HepG2 (cell line): ENCODE data around the gene KLHL11. TPM values are rescaled to one million over a fixed set of nuclear protein-coding genes. Genes with fewer than 3 reads are reported as not detected.
A peak's percentile ranks its signal among the peaks of the same experiment; 100 is the strongest.

ENCODE experiments used
- ATAC-seq: fragments of 200-7000 bp; cut with Tn5 transposase; 3 replicates; pipeline ENCODE4 v1.9.1; 2020; ENCODE audit warnings: mild to moderate bottlenecking, moderate library complexity
- BruUV-seq: library from RNA; stranded (reverse); fragments of 400-500 nt; replicated peaks from 2 replicates; lab custom pipeline; 2021; lab: Mats Ljungman, UMichigan
- CTCF ChIA-PET: fragments of 300-600 bp; formaldehyde crosslinking; extraction: SDS; loops from one replicate; lab custom pipeline; 2021; ENCODE audit warnings: low total read pairs, inconsistent platforms, low intra/inter-chr PET ratio; lab: Yijun Ruan, JAX
- POLR2A ChIA-PET: fragments of 350-600 bp; sonication (Branson Sonifier 250); formaldehyde crosslinking; loops from one replicate; lab custom pipeline; 2020; ENCODE audit warnings: antibody characterized with exemption, inconsistent platforms; lab: Yijun Ruan, JAX
- DNase-seq: peaks from one replicate; pipeline ENCODE4 v3.0.0-alpha.2; 2015; ENCODE audit warnings: low spot score
- FAIRE-seq: peaks from 3 replicates; lab custom pipeline; 2011; peaks lifted over from hg19 to GRCh38; lab: Jason Lieb, UNC
- H2AFZ ChIP-seq: one replicate; pipeline ENCODE4 v1.6.1; 2011; ENCODE audit warnings: low read length, inconsistent platforms
- H3K27ac ChIP-seq: fragments of 300-600 bp; 3 replicates; pipeline ENCODE4 v1.8.0; 2011; ENCODE audit warnings: mixed run types, mild to moderate bottlenecking, mixed read lengths, low read length, inconsistent platforms; ENCODE audit not compliant: insufficient read depth; ENCODE audit errors: extremely low read length
- H3K27me3 ChIP-seq, 2 experiments: fragments of 200-600 bp in 1 of 2; 2 replicates in 1 of 2; 3 replicates in 1 of 2; pipeline versions ENCODE4 v1.6.0 to v1.8.0; 2011; ENCODE audit warnings: low read length in 2 of 2, mild to moderate bottlenecking in 2 of 2, moderate library complexity in 2 of 2, inconsistent platforms in 1 of 2; ENCODE audit not compliant: insufficient read depth in 2 of 2, control insufficient read depth in 1 of 2
- H3K36me3 ChIP-seq, 2 experiments: fragments of 200-600 bp in 1 of 2; replicated peaks in 1 of 2; 2 replicates in 1 of 2; 3 replicates in 1 of 2; pipeline versions ENCODE4 v1.5.1 to v1.8.0; 2011; ENCODE audit warnings: low read length in 2 of 2, inconsistent platforms in 1 of 2; ENCODE audit not compliant: insufficient read depth in 2 of 2, control insufficient read depth in 1 of 2
- H3K4me1 ChIP-seq: 2 replicates; pipeline ENCODE4 v1.5.1; 2012; ENCODE audit warnings: low read length, inconsistent platforms; ENCODE audit not compliant: insufficient read depth
- H3K4me2 ChIP-seq: 2 replicates; pipeline ENCODE4 v1.6.0; 2011; ENCODE audit warnings: low read depth, low read length, inconsistent platforms
- H3K4me3 ChIP-seq, 3 experiments: fragments of 200-600 bp in 1 of 3; sonication (generic), shearing (Covaris generic) in 1 of 3; replicated peaks in 1 of 3; 2 replicates each; pipeline ENCODE4 v1.5.1; 2011 to 2016; ENCODE audit warnings: low read length in 3 of 3, inconsistent platforms in 2 of 3, low read depth in 2 of 3, mild to moderate bottlenecking in 2 of 3, control low read depth in 1 of 3, mixed read lengths in 1 of 3; ENCODE audit not compliant: insufficient read depth in 1 of 3
- H3K79me2 ChIP-seq: one replicate; pipeline ENCODE4 v1.6.1; 2011; ENCODE audit warnings: low read length, inconsistent platforms; ENCODE audit not compliant: insufficient read depth
- H3K9ac ChIP-seq: 2 replicates; pipeline ENCODE4 v1.6.0; 2011; ENCODE audit warnings: mild to moderate bottlenecking, low read depth, low read length, inconsistent platforms; ENCODE audit not compliant: insufficient read depth
- H3K9me3 ChIP-seq: 2 replicates; pipeline ENCODE4 v1.5.1; 2012; ENCODE audit warnings: mild to moderate bottlenecking, low read length
- H4K20me1 ChIP-seq: 2 replicates; pipeline ENCODE4 v1.6.0; 2011; ENCODE audit warnings: inconsistent platforms, mild to moderate bottlenecking, low read length, moderate library complexity; ENCODE audit not compliant: insufficient read depth
- KDM5A ChIP-seq: fragments of 200-600 bp; sonication (generic); IDR thresholded peaks from 2 replicates; pipeline ENCODE4 v1.7.0; 2018; ENCODE audit warnings: antibody characterized with exemption, mild to moderate bottlenecking, low read length, borderline replicate concordance
- NKX3-1 ChIP-seq: sonication (generic); formaldehyde crosslinking; IDR thresholded peaks from 2 replicates; pipeline ENCODE4 v1.5.0; 2020; ENCODE audit warnings: missing genetic modification reagents
- PLRG1 ChIP-seq: fragments of 450-650 bp; conservative IDR thresholded peaks from 2 replicates; pipeline ENCODE4 v1.6.1; 2016
- whole genome bisulfite sequencing: methylation state at CpG from one replicate; pipeline ENCODE4 v1.1.6; 2017; ENCODE audit warnings: low lambda C conversion rate; 5-methylcytosine and 5-hydroxymethylcytosine counted together
- in situ Hi-C: cut with HindIII; loops from 2 replicates; pipeline ENCODE4 v1.10.0; 2017; ENCODE audit warnings: low pct_unique_long_range_greater_than_20kb; ENCODE audit not compliant: extremely low pct_ligation_motif_present
- intact Hi-C: fragments of 100-400 bp; cut with micrococcal nuclease; formaldehyde crosslinking; loops from one replicate; pipeline ENCODE4 v1.10.0; 2022; ENCODE audit not compliant: unreplicated experiment
- polyA plus RNA-seq, 8 experiments: library from polyadenylated mRNA; depleted of rRNA in 3 of 8; stranded (reverse) in 7 of 8; unstranded in 1 of 8; fragments of >200 nt; fragmentation: Illumina TruSeq in 4 of 8; extraction: Trizol in 4 of 8; gene quantifications; 2 replicates each; pipeline versions ENCODE4 v1.2.1 to v1.2.3, GENCODE V29; 2011 to 2016; ENCODE audit warnings: low read depth in 4 of 8, missing spikeins in 1 of 8, mixed read lengths in 1 of 8; ENCODE audit not compliant: insufficient read depth in 1 of 8
- total RNA-seq, 5 experiments: library from RNA; depleted of rRNA; stranded (reverse); fragments of >200 nt; fragmentation: Illumina TruSeq; extraction: Trizol; gene quantifications; 2 replicates each; pipeline ENCODE4 v1.2.3, GENCODE V29; 2016; ENCODE audit warnings: low read depth in 1 of 5
- TF ChIP-seq, protein P1 (sequence below), 2 experiments: fragments of 450-650 bp in 1 of 2; sonication (generic) in 1 of 2; formaldehyde crosslinking in 1 of 2; IDR thresholded peaks; 2 replicates each; pipeline versions ENCODE4 v1.6.1 to v1.8.0; 2016 to 2022; ENCODE audit warnings: antibody characterized with exemption in 1 of 2, mild to moderate bottlenecking in 1 of 2, missing genetic modification reagents in 1 of 2
- TF ChIP-seq, protein P2 (sequence below): sonication (generic); formaldehyde crosslinking; conservative IDR thresholded peaks from 2 replicates; pipeline ENCODE4 v1.4.0; 2020; ENCODE audit warnings: missing genetic modification reagents
- TF ChIP-seq, protein P3 (sequence below): sonication (generic); formaldehyde crosslinking; IDR thresholded peaks from 2 replicates; pipeline ENCODE4 v1.4.0; 2020; ENCODE audit warnings: missing genetic modification reagents, low read depth, mild to moderate bottlenecking, borderline replicate concordance

Gene KLHL11
- total and polyA plus RNA-seq, 2 of the 13 experiments (the other 11 are each of a cell fraction or from before 2014, with no cell fraction given): 7.7 to 27.5 TPM

- H3K27me3 ChIP-seq: no peaks in the 10 kb centered on the region; a peak in 1 of 5 replicates
- peak within 1 kb of the TSS; percentile 88 for H3K9ac ChIP-seq
- peak within 1 kb of the TSS; percentile 94 for H3K4me2 ChIP-seq
- H3K36me3 ChIP-seq: peaks cover 6 to 8% of the 10 kb centered on the region in 2 experiments; a peak in 1 of 5 replicates
- DNase-seq: peak; percentile 60
- CTCF ChIA-PET: interaction anchor here (2.6 kb wide), 1 partner anchor 74 kb away, joined by 14 read pairs; no protein-coding TSS in a partner anchor
- H3K27ac ChIP-seq: peak within 1 kb of the TSS; percentile 82
- H3K4me1 ChIP-seq: peaks cover 60% of the 10 kb centered on the region
- no peaks in the 10 kb centered on the region for H4K20me1 ChIP-seq
- FAIRE-seq: no peak
- 0% methylated on average over 23 of the region's 96 CpGs for WGBS
- POLR2A ChIA-PET: interaction anchor here (0.8 to 3.9 kb wide), 25 partner anchors 10 to 191 kb away, joined by 3 to 22 read pairs (median 7); partner anchors contain the start of genes ACLY, EIF1, HAP1 and JUP
- no peaks in the 10 kb centered on the region for H3K9me3 ChIP-seq
- peak within 1 kb of the TSS; percentile 83 to 88 (median 87) for H3K4me3 ChIP-seq
- TSS peak; percentile 50 for BruUV-seq
- H2AFZ ChIP-seq: no peak within 1 kb of the TSS
- ATAC-seq: peak; percentile 80
- in situ Hi-C loops: no loop called here
- H3K79me2 ChIP-seq: peaks cover 42% of the 10 kb centered on the region
- intact Hi-C loops: loop anchor here (5.0 to 10.0 kb wide), 2 partner anchors 53 to 146 kb away; partner anchors contain the start of gene KLHL11
- peak; percentile 81 for TF ChIP-seq NKX3-1 (CRISPR knock-in tag)
- TF ChIP-seq, protein P1, sequence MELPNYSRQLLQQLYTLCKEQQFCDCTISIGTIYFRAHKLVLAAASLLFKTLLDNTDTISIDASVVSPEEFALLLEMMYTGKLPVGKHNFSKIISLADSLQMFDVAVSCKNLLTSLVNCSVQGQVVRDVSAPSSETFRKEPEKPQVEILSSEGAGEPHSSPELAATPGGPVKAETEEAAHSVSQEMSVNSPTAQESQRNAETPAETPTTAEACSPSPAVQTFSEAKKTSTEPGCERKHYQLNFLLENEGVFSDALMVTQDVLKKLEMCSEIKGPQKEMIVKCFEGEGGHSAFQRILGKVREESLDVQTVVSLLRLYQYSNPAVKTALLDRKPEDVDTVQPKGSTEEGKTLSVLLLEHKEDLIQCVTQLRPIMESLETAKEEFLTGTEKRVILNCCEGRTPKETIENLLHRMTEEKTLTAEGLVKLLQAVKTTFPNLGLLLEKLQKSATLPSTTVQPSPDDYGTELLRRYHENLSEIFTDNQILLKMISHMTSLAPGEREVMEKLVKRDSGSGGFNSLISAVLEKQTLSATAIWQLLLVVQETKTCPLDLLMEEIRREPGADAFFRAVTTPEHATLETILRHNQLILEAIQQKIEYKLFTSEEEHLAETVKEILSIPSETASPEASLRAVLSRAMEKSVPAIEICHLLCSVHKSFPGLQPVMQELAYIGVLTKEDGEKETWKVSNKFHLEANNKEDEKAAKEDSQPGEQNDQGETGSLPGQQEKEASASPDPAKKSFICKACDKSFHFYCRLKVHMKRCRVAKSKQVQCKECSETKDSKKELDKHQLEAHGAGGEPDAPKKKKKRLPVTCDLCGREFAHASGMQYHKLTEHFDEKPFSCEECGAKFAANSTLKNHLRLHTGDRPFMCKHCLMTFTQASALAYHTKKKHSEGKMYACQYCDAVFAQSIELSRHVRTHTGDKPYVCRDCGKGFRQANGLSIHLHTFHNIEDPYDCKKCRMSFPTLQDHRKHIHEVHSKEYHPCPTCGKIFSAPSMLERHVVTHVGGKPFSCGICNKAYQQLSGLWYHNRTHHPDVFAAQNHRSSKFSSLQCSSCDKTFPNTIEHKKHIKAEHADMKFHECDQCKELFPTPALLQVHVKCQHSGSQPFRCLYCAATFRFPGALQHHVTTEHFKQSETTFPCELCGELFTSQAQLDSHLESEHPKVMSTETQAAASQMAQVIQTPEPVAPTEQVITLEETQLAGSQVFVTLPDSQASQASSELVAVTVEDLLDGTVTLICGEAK (IDR thresholded peaks at IDR 0.05): no peak
- TF ChIP-seq, protein P1 (CRISPR knock-in tag; IDR thresholded peaks at IDR 0.05): peak; percentile 48; the same call in 1 of the 2 replicates
- peak; percentile 26 for TF ChIP-seq KDM5A
- TF ChIP-seq, protein P2, sequence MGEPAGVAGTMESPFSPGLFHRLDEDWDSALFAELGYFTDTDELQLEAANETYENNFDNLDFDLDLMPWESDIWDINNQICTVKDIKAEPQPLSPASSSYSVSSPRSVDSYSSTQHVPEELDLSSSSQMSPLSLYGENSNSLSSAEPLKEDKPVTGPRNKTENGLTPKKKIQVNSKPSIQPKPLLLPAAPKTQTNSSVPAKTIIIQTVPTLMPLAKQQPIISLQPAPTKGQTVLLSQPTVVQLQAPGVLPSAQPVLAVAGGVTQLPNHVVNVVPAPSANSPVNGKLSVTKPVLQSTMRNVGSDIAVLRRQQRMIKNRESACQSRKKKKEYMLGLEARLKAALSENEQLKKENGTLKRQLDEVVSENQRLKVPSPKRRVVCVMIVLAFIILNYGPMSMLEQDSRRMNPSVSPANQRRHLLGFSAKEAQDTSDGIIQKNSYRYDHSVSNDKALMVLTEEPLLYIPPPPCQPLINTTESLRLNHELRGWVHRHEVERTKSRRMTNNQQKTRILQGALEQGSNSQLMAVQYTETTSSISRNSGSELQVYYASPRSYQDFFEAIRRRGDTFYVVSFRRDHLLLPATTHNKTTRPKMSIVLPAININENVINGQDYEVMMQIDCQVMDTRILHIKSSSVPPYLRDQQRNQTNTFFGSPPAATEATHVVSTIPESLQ: 0 out of 2 replicates have a peak, but pooled peaks have one; percentile 6
- TF ChIP-seq, protein P3, sequence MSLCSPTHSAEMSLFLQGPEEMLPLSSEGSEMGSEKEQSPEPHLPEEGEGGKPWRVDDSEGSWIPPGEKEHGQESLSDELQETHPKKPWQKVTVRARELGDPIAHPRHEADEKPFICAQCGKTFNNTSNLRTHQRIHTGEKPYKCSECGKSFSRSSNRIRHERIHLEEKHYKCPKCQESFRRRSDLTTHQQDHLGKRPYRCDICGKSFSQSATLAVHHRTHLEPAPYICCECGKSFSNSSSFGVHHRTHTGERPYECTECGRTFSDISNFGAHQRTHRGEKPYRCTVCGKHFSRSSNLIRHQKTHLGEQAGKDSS: peak; percentile 65
- TF ChIP-seq PLRG1: no peak
Observed at GRCh38 chr17:41811549-41812380, 53.5 kb downstream of the KLHL11 start, which contains the start of gene P3H4. Gene P3H4, minus strand, starts transcription at chr17:41811949. Its CDS starts 34 bp downstream, at chr17:41811915.
